GM18499 (cell line): ENCODE results near the gene SECISBP2.

Source experiments
- ATAC-seq: cut with Tn5 transposase; IDR thresholded peaks from one replicate; pipeline ENCODE4 v1.9.1; 2021; ENCODE audit warnings: moderate number of reproducible peaks; ENCODE audit not compliant: insufficient read depth, unreplicated experiment

SECISBP2 gene

DNA sequence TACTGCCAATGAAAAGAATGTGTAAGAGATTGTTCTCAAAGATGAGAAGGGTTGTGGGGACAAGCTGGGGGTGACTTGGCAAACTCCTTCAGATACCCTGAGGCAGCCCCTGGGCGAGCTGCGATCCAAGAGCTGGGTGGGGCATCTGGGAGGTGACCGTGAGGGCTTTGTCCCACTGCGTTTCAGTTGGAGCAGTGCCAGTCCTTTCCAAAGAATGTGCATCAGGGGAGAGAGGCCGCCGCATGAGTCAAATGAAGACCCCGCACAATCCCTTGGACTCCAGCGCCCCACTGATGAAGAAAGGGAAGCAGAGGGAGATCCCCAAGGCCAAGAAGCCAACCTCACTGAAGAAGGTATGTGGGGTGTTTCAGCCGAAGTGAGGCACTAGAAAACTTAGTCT, 28.4 kb downstream of the SECISBP2 start:
- ATAC-seq: no peak

DNA sequence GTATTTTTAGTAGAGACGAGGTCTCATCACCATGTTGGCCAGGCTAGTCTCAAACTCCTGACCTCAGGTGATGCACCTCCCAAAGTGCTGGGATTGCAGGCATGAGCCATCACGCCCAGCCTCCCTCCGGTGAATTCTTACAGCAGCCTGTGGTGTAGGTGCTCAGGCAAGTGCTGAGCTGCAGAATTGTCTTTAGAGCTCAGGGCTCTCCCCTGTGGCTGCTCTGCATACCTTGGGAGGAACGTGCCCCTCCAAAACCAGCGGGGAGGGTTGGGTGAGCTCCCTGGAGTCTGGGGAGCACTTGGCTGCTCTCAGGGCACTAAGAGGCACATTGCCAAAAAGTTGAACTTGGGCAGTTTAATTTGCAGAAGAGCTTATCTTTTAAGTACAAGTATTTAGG, 29.4 kb downstream of the SECISBP2 start:
- no peak for ATAC-seq

GRCh38 chr9:89349607-89350006, 31.3 kb downstream of the SECISBP2 start:
- ATAC-seq: no peak

- ATAC-seq: no peak
Measured at GRCh38 chr9:89350988-89351557, 32.8 kb downstream of the SECISBP2 start.

DNA sequence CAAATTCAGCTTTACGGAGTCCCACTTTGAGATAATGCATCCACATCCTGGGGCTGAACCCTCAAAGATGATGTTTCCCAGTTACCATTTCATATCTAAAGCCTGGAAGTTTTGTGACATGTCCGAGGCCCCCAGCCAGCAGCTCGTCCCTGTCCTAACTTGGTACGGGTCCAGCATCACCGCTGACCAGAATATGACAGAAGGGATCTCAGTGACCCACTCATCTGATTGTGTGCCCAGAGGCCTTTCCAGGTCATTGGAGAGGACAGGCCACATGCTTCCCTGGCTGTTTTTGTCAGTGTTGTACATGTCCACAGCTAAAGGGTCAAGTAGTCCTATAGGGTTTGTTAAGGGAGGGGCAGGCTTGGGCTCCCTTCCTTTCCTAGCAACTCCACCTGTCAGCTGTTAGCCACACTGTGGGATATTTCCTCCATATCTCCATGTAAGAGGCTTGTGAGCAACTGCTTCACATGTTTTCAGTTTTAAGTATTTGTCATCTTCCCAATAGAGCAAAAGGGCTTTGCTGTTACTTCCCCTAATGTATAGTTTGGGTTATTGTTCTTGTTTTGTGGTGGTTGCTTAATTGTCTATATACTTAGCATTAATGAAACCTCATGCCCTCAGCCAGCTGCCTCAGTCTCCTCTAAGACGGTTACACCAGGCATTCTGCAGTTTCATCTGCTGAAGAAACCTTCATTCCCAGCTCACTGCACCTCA, 33.4 kb downstream of the SECISBP2 start:
- no peak for ATAC-seq

DNA sequence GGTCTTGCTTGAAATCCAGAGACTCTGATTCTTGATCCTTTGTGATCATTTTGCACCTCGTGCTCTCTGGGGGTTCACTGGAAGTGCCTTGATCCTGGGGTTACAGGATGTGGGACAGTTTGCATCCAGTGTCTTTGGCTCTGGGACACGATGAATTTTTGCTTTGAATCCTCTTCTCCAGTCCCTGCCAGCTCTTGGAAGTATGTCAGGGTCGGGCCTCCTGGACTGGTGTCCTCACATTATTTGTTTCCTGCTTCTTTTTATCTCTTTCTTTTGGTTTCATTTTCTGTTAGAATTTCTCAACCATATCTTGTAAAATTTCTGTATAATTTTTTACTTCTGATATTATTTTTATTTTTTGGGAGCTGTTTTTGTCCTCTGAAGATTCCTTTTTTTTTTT, 34.2 kb downstream of the SECISBP2 start:
- ATAC-seq: no peak

DNA sequence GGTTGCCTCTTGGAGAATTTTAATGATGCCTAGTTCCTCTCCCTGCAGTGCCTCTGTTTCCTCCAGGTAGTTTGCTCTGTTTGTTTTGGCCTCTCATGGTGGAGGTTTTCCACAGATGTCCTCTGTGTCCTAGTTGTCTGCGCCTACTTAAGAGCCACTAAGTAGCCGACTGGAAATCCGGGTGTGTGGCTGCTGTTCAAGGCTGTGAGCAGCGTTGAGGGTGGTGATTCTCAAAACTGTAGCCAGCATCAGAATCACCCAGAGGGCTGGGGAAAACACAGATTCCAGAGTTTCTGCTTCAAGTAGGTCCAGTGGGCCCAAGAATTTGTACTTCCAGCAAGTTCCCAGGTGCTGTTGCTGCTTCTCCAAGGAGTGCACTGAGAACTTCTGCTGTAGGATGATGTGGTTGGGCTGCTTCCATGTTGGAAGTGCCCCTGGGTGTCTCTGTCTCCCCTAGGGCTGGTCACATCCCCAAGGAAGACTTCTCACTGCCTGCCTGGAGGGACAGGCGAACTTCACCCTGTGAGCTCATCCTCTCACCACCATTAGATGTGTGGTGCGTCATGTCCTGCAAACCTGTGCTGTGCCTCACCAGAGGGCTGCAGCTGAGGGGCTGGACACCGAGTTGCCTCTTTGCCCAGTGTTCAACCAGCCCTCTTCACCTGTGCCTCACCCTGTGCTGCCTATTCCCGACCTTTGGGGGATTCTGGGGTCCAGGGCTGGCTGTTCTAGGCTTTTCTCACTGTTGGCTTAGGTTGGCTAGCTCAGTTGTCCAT, 34.8 kb downstream of the SECISBP2 start:
- no peak for ATAC-seq

DNA sequence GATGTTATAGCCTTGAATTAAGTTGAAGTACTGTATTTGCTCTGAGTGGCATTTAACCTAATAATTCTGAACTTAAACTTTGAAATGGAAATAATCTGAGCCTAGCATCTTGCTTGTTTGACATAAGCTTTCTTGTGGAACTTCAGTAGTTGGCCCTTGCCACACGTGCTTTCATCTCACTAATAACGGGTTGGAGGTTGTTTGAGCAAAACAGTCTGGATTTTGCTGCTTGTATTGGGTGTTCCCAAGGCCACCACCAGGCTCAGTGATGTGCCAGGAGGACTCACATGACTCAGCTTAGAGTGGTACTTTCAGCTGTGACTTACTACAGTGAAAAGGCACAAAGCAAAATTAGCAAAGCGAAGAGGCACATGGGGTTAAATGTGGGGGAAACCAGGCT, 35.7 kb downstream of the SECISBP2 start:
- ATAC-seq: no peak

DNA sequence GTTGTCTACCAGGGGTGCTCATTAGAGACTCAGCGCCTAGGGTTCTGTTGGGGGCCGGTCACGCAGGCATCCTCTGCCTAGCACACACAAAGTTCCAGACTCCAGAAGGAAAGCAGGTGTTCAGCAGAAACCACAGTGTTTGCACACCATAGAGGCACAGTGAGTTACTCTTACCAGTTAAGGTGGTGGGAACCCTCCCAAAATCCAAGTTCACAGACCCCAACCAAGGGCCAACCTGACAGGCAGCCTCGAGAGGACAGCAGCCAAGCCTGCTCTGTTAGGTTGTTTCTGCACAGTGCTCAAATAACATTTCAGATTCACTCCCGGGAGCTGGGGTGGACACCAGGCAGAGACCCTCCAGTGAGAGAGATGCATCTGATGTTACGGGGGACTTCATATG, 36.2 kb downstream of the SECISBP2 start:
- ATAC-seq: no peak

DNA sequence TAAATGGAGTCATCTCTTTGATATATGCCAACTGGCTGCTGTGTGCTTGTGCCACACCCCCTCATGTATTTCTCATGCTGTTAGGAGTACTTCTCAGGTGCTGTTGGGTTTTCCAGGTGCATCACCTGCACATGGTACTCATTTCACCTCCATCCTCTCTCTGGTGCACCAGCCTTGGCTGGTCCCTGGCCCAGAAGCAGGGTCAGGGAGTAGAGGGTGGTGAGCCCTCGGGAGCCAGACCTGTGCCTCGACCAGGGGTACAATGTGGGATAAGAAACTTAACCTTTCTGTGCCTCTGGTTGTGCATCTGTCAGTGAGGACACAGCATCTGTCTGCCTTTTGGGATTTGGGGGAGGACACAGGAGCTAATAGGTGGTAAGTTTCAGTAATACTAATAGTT, 38.5 kb downstream of the SECISBP2 start:
- ATAC-seq: no peak

GRCh38 chr9:89357331-89358197, 39.3 kb downstream of the SECISBP2 start:
- no peak for ATAC-seq

DNA sequence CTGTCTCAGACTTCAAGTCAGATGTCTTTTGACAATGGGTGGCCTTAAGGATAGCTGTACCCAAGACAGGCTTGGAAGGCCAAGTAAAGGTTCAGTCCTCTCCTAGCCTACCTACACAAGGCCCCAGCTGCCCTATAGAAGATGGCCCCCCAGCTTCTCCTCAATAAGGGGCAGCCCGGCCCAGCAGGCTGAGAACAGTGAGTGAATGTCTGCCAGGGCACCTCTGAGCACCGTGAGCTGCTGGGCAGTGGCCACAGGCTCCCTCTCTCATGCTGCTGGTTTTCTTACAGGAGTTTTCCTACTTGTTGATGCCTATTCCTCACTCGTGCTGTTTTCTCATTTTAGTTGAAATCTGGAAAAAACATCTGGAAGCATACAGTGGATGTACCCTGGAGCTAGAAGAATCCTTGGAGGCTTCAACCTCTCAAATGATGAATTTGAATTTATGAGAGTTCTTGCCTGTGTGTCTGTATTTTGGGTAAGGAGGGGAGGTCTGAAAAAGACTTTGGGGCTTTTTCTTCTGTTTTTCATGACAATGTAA, 40.1 kb downstream of the SECISBP2 start:
- no peak for ATAC-seq

DNA sequence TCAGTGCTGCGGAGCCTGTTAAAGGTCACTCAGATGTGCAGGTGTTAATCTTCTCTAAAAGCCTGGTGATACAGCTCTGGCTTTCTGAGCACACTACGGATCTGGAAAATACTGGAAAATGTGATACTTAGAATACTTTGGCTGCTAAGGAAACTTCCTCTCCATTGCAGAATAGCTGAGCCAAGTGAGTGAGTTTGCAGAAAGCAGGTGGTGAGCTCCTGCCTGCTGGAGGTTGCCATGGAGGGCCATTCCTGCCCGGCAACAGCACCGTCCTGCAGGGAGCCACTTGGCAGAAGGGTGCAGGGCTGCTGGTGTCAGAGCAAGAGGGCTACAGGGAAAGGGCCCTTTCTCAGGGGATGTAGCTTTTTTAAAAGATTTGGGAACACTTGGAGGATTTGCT, 40.7 kb downstream of the SECISBP2 start:
- ATAC-seq: no peak

DNA sequence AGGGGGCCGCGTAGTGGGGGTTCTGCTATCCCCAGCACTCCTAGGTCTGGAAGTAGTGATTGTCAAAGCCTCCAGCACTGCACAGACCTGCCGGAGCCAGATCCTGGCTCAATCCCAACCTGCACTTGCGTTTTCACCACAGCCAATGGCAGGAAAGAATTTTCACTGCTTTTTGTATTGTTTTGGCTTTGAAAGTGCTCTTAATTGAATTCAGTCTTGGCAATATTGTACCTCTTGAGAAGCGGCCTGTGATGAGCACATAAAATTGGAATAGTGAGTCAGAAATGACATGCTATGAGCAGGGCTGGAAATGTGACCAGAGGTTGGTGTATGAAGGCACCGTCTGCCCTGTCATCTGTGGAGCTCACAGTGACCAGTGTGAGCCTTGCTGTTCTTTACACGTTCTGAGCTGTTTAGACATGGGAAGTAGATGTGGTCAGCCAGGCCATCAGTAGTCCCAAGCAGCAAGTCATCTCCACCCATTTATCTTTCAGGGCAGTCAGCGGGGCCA, 41.5 kb downstream of the SECISBP2 start:
- no peak for ATAC-seq

- ATAC-seq: no peak
Measured at GRCh38 chr9:89360465-89360864, 42.2 kb downstream of the SECISBP2 start.

- ATAC-seq: no peak
Measured at GRCh38 chr9:89361031-89361430, 42.7 kb downstream of the SECISBP2 start.

DNA sequence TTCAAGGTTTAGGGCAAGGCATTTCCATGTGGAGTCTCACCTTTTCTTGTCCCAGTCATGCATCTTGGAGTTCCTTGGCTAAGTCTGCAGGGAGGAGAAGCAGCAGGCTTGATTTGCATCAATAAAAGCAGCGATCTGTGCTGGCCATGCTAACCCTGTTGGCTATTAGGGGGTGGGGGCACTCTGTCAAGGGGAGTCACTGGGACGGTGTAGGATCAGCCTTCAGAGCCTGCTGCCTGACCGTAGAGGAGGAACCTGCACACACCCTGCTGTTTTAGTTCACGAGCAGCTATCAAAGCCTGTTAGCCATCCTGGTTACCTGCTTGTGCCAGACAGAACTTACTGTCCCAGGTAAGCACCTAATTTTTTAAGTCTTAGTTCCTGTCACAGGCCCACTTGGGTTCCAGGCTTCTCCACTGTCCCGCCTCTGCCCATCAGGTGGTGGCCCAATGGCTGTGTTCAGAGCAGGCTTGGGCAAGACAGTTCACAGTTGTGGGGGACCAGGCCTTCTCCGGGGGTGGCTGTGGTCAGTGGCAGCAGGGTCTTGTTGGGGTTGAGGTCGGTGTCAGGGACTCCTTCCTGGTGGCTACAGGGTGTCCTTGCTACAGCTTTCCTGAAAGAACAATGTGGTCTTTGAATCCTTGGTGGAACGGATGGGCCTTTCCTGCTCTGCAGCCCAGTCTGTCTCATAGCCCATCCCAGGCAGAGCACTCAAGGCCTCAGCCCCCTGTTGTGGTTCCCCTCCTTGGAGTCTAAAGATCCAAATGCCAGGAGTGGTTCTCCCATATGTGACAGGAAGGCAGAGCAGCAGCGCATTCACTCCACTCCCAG, 43.7 kb downstream of the SECISBP2 start:
- ATAC-seq: no peak

- ATAC-seq: no peak
Measured at GRCh38 chr9:89362647-89363310, 44.5 kb downstream of the SECISBP2 start.

DNA sequence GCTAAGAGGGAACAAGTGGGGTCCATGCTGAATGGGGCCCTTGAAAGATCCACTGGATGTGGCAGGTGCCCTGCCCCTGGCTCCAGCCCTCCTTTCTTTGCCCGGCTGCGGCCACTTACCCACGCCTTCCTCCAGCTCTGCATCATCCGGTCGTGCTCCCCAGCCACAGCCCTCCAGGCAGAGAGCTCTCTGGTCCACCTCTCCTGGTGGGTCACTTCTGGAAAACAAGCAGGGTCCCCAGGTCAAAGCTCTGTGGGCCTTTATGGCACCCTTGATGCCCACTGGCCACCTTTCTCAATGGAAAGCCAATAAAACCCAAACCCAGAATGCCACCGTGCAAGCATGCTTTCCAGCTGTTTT, 45.0 kb downstream of the SECISBP2 start:
- no peak for ATAC-seq
